Progenitor cell of endocrine pancreas (in vitro differentiated cells): Measurements from ENCODE around the gene FRMD4A. TPM values are rescaled to one million over a fixed set of nuclear protein-coding genes. Genes with fewer than 3 reads are reported as not detected.

ENCODE experiments used
- DNase-seq: peaks from one replicate; pipeline ENCODE4 v3.0.0; 2021; ENCODE audit warnings: low spot score; ENCODE audit not compliant: unreplicated experiment
- H3K27ac Mint-ChIP-seq: 2 replicates; pipeline ENCODE4 v1.8.0; 2021; ENCODE audit warnings: mild to moderate bottlenecking, moderate library complexity, mixed read lengths
- H3K27me3 Mint-ChIP-seq: 2 replicates; pipeline ENCODE4 v1.8.0; 2021; ENCODE audit warnings: mixed read lengths
- H3K36me3 Mint-ChIP-seq: 2 replicates; pipeline ENCODE4 v1.8.0; 2022; ENCODE audit warnings: mixed read lengths; ENCODE audit not compliant: insufficient read depth
- H3K4me1 Mint-ChIP-seq: 2 replicates; pipeline ENCODE4 v1.8.0; 2021; ENCODE audit warnings: low read depth, mixed read lengths
- H3K4me3 Mint-ChIP-seq: 2 replicates; pipeline ENCODE4 v1.8.0; 2021; ENCODE audit warnings: low read depth, mild to moderate bottlenecking, moderate library complexity, mixed read lengths
- H3K9me3 Mint-ChIP-seq: 2 replicates; pipeline ENCODE4 v1.8.0; 2021; ENCODE audit warnings: low read depth, mixed read lengths
- CTCF ChIP-seq: fragments of 200-600 bp; sonication (generic); IDR thresholded peaks from one replicate; pipeline ENCODE4 v1.5.0; 2021; ENCODE audit warnings: antibody characterized with exemption, mild to moderate bottlenecking; ENCODE audit not compliant: unreplicated experiment
- total RNA-seq: library from RNA; stranded (reverse); gene quantifications from 2 replicates; pipeline ENCODE4 v1.2.1, GENCODE V29; 2021

FRMD4A gene
- total RNA-seq, 1 donor from 2014 or later = 42.2 TPM

- no peak overlapping the region for H3K27ac Mint-ChIP-seq
- H3K4me1 Mint-ChIP-seq = peaks cover 18% of the 10 kb centered on the region
- H3K4me3 Mint-ChIP-seq = peak overlapping the region; percentile 83
- DNase-seq = no peak
- H3K9me3 Mint-ChIP-seq = no peaks in the 10 kb centered on the region
- peaks cover 60% of the 10 kb centered on the region for H3K27me3 Mint-ChIP-seq
- no peak for TF ChIP-seq CTCF
- no peaks in the 10 kb centered on the region for H3K36me3 Mint-ChIP-seq
Measured at GRCh38 chr10:14173706-14174594, 156.8 kb downstream of the FRMD4A start.

GRCh38 chr10:14173391-14173705 is 157.4 kb downstream of the FRMD4A start:
- H3K4me1 Mint-ChIP-seq = peaks cover 15% of the 10 kb centered on the region
- no peaks in the 10 kb centered on the region for H3K36me3 Mint-ChIP-seq
- peak overlapping the region; percentile 83 for H3K4me3 Mint-ChIP-seq
- DNase-seq = no peak
- no peaks in the 10 kb centered on the region for H3K9me3 Mint-ChIP-seq
- peaks cover 63% of the 10 kb centered on the region for H3K27me3 Mint-ChIP-seq
- TF ChIP-seq CTCF = no peak
- H3K27ac Mint-ChIP-seq = no peak overlapping the region

- H3K4me1 Mint-ChIP-seq = peaks cover 13% of the 10 kb centered on the region
- H3K36me3 Mint-ChIP-seq = no peaks in the 10 kb centered on the region
- DNase-seq = no peak
- no peak overlapping the region for H3K27ac Mint-ChIP-seq
- H3K4me3 Mint-ChIP-seq = no peak overlapping the region
- TF ChIP-seq CTCF = no peak
- peaks cover 69% of the 10 kb centered on the region for H3K27me3 Mint-ChIP-seq
- H3K9me3 Mint-ChIP-seq = no peaks in the 10 kb centered on the region
Measured at GRCh38 chr10:14172336-14172950, 158.3 kb downstream of the FRMD4A start.

GRCh38 chr10:14171336-14171735 is 159.4 kb downstream of the FRMD4A start:
- Mint-ChIP-seq H3K36me3 (no peaks in the 10 kb centered on the region), H3K27me3 (peaks cover 64% of the 10 kb centered on the region), H3K4me3 (no peak overlapping the region), H3K4me1 (peaks cover 13% of the 10 kb centered on the region), H3K9me3 (no peaks in the 10 kb centered on the region), H3K27ac (no peak overlapping the region)
- no peak for DNase-seq
- TF ChIP-seq CTCF = no peak

- Mint-ChIP-seq H3K36me3 (no peaks in the 10 kb centered on the region), H3K27me3 (peaks cover 12% of the 10 kb centered on the region), H3K27ac (peak overlapping the region; percentile 12), H3K4me3 (no peak overlapping the region), H3K4me1 (peaks cover 6% of the 10 kb centered on the region), H3K9me3 (no peaks in the 10 kb centered on the region)
- DNase-seq = no peak
- no peak for TF ChIP-seq CTCF
Measured at GRCh38 chr10:14163377-14164086, 167.2 kb downstream of the FRMD4A start.
